GM21528 (cell line): ENCODE measurements around the gene ORC3.
"Not testable (repeated sequence)": the region's sequence is repeated elsewhere in the genome, so short reads cannot be mapped to it uniquely, and the experiment has no call there.

Experiments used
- ATAC-seq: cut with Tn5 transposase; IDR thresholded peaks from one replicate; pipeline ENCODE4 v1.9.1; 2021; ENCODE audit warnings: mild to moderate bottlenecking, moderate library complexity; ENCODE audit not compliant: unreplicated experiment, low FRiP score

ORC3 gene

GRCh38 chr6:87590990-87591389 is 1.1 kb downstream of the ORC3 start:
- no peak for ATAC-seq

- no peak for ATAC-seq
Measured at GRCh38 chr6:87600576-87600975, 10.6 kb downstream of the ORC3 start.

GRCh38 chr6:87606199-87606598 is 16.3 kb downstream of the ORC3 start:
- no peak for ATAC-seq

- ATAC-seq, result no peak
Measured at GRCh38 chr6:87608802-87609201, 18.9 kb downstream of the ORC3 start.

GRCh38 chr6:87613018-87613417 is 23.1 kb downstream of the ORC3 start:
- not testable (repeated sequence) for ATAC-seq

GRCh38 chr6:87617405-87617804 is 27.5 kb downstream of the ORC3 start:
- ATAC-seq, result no peak

- no peak for ATAC-seq
Measured at GRCh38 chr6:87618531-87618930, 28.6 kb downstream of the ORC3 start.

GRCh38 chr6:87623248-87623647 is 33.3 kb downstream of the ORC3 start:
- ATAC-seq, result no peak

GRCh38 chr6:87628424-87628823 is 38.5 kb downstream of the ORC3 start:
- no peak for ATAC-seq

- ATAC-seq, result no peak
Measured at GRCh38 chr6:87628881-87629280, 38.9 kb downstream of the ORC3 start.

GRCh38 chr6:87630746-87631145 is 40.8 kb downstream of the ORC3 start:
- ATAC-seq, result no peak

GRCh38 chr6:87633851-87634250 is 43.9 kb downstream of the ORC3 start:
- ATAC-seq, result no peak

GRCh38 chr6:87636315-87636714 is 46.4 kb downstream of the ORC3 start:
- no peak for ATAC-seq

- no peak for ATAC-seq
Measured at GRCh38 chr6:87637106-87637505, 47.2 kb downstream of the ORC3 start.

- no peak for ATAC-seq
Measured at GRCh38 chr6:87639373-87639772, 49.4 kb downstream of the ORC3 start.

GRCh38 chr6:87641065-87641692 is 51.2 kb downstream of the ORC3 start:
- ATAC-seq, result no peak

GRCh38 chr6:87645080-87645479 is 55.1 kb downstream of the ORC3 start:
- ATAC-seq, result no peak

- ATAC-seq, result no peak
Measured at GRCh38 chr6:87653074-87653962, 63.4 kb downstream of the ORC3 start.

- ATAC-seq, result no peak
Measured at GRCh38 chr6:87654122-87654521, 64.2 kb downstream of the ORC3 start.

GRCh38 chr6:87654875-87655454 is 65.0 kb downstream of the ORC3 start:
- no peak for ATAC-seq

GRCh38 chr6:87655824-87656223 is 65.9 kb downstream of the ORC3 start:
- ATAC-seq, result no peak

- peak; percentile 59 for ATAC-seq
Measured at GRCh38 chr6:87656857-87657256, 66.9 kb downstream of the ORC3 start.
